NCI-H524 (cell line): ENCODE results near the gene IQCN.

ENCODE experiments used
- DNase-seq, 2 experiments: peaks; one replicate each; lab custom pipeline; 2025; lab: John Stamatoyannopoulos, UW

The IQCN gene

GRCh38 chr19:18274219-18274780 lies at the start of gene IQCN:
Gene IQCN, minus strand, starts transcription at chr19:18274452. Its CDS starts 4,974 bp downstream, at chr19:18269478.
- DNase-seq: no peak

- DNase-seq: peak; percentile 98 to 99
These were observed 48.7 kb upstream of the IQCN start, which contains the start of gene LSM4 for GRCh38 chr19:18322759-18323460. Gene LSM4, minus strand, starts transcription at chr19:18323076. Its CDS starts 56 bp downstream, at chr19:18323020.

GRCh38 chr19:18322318-18322758 lies 48.1 kb upstream of the IQCN start:
- DNase-seq: peak; percentile 27 to 62

- no peak for DNase-seq
These were observed 47.5 kb upstream of the IQCN start for GRCh38 chr19:18321734-18322102.

- no peak for DNase-seq
These were observed 46.8 kb upstream of the IQCN start for GRCh38 chr19:18320865-18321733.

- DNase-seq: no peak
These were observed 45.4 kb upstream of the IQCN start for GRCh38 chr19:18319591-18320135.

- no peak for DNase-seq
These were observed 43.9 kb upstream of the IQCN start for GRCh38 chr19:18317961-18318800.

- DNase-seq: no peak
These were observed 39.1 kb upstream of the IQCN start for GRCh38 chr19:18313398-18313797.

GRCh38 chr19:18312092-18312534 lies 37.9 kb upstream of the IQCN start:
- DNase-seq: no peak

- no peak for DNase-seq
These were observed 37.3 kb upstream of the IQCN start for GRCh38 chr19:18311502-18312091.

- no peak for DNase-seq
These were observed 36.7 kb upstream of the IQCN start for GRCh38 chr19:18310966-18311365.

GRCh38 chr19:18310118-18310909 lies 36.1 kb upstream of the IQCN start:
- DNase-seq: no peak

- DNase-seq: no peak
These were observed 35.3 kb upstream of the IQCN start for GRCh38 chr19:18309525-18310064.

- no peak for DNase-seq
These were observed 34.7 kb upstream of the IQCN start for GRCh38 chr19:18308948-18309325.

GRCh38 chr19:18308051-18308947 lies 34.0 kb upstream of the IQCN start:
- no peak for DNase-seq

- DNase-seq: no peak
These were observed 33.0 kb upstream of the IQCN start for GRCh38 chr19:18307271-18307681.

GRCh38 chr19:18306888-18307260 lies 32.6 kb upstream of the IQCN start:
- no peak for DNase-seq

GRCh38 chr19:18306209-18306887 lies 32.1 kb upstream of the IQCN start:
- no peak for DNase-seq
